AG04450 (cell line): ENCODE results near the gene CDKAL1. TPM values are rescaled to one million over a fixed set of nuclear protein-coding genes. Genes with fewer than 3 reads are reported as not detected.

ENCODE experiments used
- CTCF ChIA-PET: fragments of 300-600, 350-600 bp; formaldehyde crosslinking; extraction: SDS; loops from one replicate; lab custom pipeline; 2022; ENCODE audit warnings: antibody characterized with exemption, inconsistent platforms; lab: Charles Lee
- POLR2A ChIA-PET: fragments of 350-600 bp; formaldehyde crosslinking; extraction: SDS; loops from one replicate; lab custom pipeline; 2021; ENCODE audit warnings: antibody characterized with exemption, inconsistent platforms; lab: Yijun Ruan, JAX
- DNase-seq: peaks from one replicate; pipeline ENCODE4 v3.0.0-alpha.2; 2011; ENCODE audit warnings: low read depth, low spot score
- H3K27ac ChIP-seq: one replicate; pipeline ENCODE4 v1.5.1; 2012; ENCODE audit warnings: low read depth, low read length, control low read depth
- H3K27me3 ChIP-seq: one replicate; pipeline ENCODE4 v1.6.0; 2012; ENCODE audit warnings: low read length; ENCODE audit not compliant: control insufficient read depth, insufficient read depth
- H3K4me3 ChIP-seq: 2 replicates; pipeline ENCODE4 v1.5.1; 2011; ENCODE audit warnings: mild to moderate bottlenecking, low read depth, low read length, control low read depth
- H3K9me3 ChIP-seq: 2 replicates; pipeline ENCODE4 v1.5.1; 2012; ENCODE audit warnings: low read length; ENCODE audit not compliant: control insufficient read depth, insufficient read depth
- polyA plus RNA-seq: library from polyadenylated mRNA; depleted of rRNA; stranded (reverse); fragments of >200 nt; gene quantifications from 2 replicates; pipeline ENCODE4 v1.2.3, GENCODE V29; 2011
- TF ChIP-seq, protein P1 (sequence below): IDR thresholded peaks from 2 replicates; pipeline ENCODE4 v1.5.1; 2011; ENCODE audit warnings: low read depth, low read length, control low read depth, inconsistent platforms

CDKAL1 gene
- polyA plus RNA-seq, 1 experiment, result 9.2 TPM

- DNase-seq, result no peak
- Histone ChIP-seq H3K4me3 (no peak overlapping the region), H3K27ac (no peak overlapping the region), H3K9me3 (no peaks in the 10 kb centered on the region; the same call in 1 of the 2 replicates), H3K27me3 (no peaks in the 10 kb centered on the region)
- ChIA-PET CTCF (no interaction called here), POLR2A (no interaction called here)
- TF ChIP-seq, protein P1, sequence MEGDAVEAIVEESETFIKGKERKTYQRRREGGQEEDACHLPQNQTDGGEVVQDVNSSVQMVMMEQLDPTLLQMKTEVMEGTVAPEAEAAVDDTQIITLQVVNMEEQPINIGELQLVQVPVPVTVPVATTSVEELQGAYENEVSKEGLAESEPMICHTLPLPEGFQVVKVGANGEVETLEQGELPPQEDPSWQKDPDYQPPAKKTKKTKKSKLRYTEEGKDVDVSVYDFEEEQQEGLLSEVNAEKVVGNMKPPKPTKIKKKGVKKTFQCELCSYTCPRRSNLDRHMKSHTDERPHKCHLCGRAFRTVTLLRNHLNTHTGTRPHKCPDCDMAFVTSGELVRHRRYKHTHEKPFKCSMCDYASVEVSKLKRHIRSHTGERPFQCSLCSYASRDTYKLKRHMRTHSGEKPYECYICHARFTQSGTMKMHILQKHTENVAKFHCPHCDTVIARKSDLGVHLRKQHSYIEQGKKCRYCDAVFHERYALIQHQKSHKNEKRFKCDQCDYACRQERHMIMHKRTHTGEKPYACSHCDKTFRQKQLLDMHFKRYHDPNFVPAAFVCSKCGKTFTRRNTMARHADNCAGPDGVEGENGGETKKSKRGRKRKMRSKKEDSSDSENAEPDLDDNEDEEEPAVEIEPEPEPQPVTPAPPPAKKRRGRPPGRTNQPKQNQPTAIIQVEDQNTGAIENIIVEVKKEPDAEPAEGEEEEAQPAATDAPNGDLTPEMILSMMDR, result no peak
These were observed 123.1 kb downstream of the CDKAL1 start for GRCh38 chr6:20657274-20657800.

DNA sequence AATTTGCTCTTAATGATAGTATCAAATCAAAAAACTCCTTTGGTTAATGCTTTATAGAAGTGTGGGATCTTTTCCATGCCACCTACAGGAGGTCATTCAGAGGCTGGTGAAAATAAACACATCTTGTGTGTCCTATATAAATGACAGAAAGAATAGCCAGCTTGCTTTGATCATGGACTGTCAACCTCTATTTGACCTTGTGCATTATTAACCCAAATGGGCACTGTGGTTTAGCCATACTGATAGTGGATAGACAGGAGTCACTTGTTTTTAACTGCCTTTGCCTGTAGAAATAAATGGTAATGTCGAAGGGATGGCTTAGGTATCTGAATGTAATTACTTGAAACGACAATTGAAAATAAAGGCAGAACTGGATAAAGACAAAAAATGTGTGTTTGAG lies 123.8 kb downstream of the CDKAL1 start:
- no peak for DNase-seq
- ChIA-PET CTCF (no interaction called here), POLR2A (no interaction called here)
- Histone ChIP-seq H3K27me3 (no peaks in the 10 kb centered on the region), H3K27ac (no peak overlapping the region), H3K9me3 (no peaks in the 10 kb centered on the region; the same call in 1 of the 2 replicates), H3K4me3 (no peak overlapping the region)
- TF ChIP-seq, protein P1, result no peak

GRCh38 chr6:20658516-20658915 lies 124.3 kb downstream of the CDKAL1 start:
- CTCF ChIA-PET, result no interaction called here
- no peak overlapping the region for H3K4me3 ChIP-seq
- H3K9me3 ChIP-seq, result no peaks in the 10 kb centered on the region; the same call in 1 of the 2 replicates
- DNase-seq, result no peak
- H3K27ac ChIP-seq, result no peak overlapping the region
- TF ChIP-seq, protein P1, result no peak
- POLR2A ChIA-PET, result no interaction called here
- H3K27me3 ChIP-seq, result no peaks in the 10 kb centered on the region

DNA sequence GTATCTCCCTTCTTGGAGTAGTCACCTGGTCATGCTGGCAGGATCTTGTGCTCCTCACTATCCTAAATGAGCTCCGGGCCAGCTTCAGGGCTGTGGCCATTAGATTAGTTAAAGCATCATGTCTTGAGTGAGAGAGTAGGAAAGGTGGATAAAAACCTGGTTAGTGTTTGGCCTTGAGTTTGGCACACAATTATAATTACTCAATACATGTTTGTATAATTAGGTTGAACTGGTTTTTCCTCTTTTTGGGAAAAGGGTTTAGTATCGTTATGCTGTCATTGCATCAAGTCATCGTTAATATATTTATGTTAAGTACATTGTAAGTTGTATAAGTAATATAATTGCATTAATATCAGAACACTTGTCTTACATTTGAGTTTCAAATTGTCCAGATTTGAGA lies 126.3 kb downstream of the CDKAL1 start:
- H3K9me3 ChIP-seq, result no peaks in the 10 kb centered on the region
- H3K27me3 ChIP-seq, result no peaks in the 10 kb centered on the region
- no peak for DNase-seq
- POLR2A ChIA-PET, result no interaction called here
- H3K27ac ChIP-seq, result no peak overlapping the region
- CTCF ChIA-PET, result no interaction called here
- H3K4me3 ChIP-seq, result no peak overlapping the region
- TF ChIP-seq, protein P1, result no peak

GRCh38 chr6:20661721-20662120 lies 127.5 kb downstream of the CDKAL1 start:
- TF ChIP-seq, protein P1, result no peak
- no peak overlapping the region for H3K27ac ChIP-seq
- CTCF ChIA-PET, result no interaction called here
- no peak overlapping the region for H3K4me3 ChIP-seq
- POLR2A ChIA-PET, result interaction anchor here (0.6 kb wide), 1 partner anchor 17 kb away, joined by 3 read pairs; no protein-coding TSS in a partner anchor
- H3K9me3 ChIP-seq, result no peaks in the 10 kb centered on the region
- no peak for DNase-seq
- no peaks in the 10 kb centered on the region for H3K27me3 ChIP-seq
